ENCODE measurements around the gene DNAJB7.
A peak's percentile ranks its signal among the peaks of the same experiment; 100 is the strongest.
"Not testable (repeated sequence)": the region's sequence is repeated elsewhere in the genome, so short reads cannot be mapped to it uniquely, and the experiment has no call there.

The DNAJB7 gene

DNA sequence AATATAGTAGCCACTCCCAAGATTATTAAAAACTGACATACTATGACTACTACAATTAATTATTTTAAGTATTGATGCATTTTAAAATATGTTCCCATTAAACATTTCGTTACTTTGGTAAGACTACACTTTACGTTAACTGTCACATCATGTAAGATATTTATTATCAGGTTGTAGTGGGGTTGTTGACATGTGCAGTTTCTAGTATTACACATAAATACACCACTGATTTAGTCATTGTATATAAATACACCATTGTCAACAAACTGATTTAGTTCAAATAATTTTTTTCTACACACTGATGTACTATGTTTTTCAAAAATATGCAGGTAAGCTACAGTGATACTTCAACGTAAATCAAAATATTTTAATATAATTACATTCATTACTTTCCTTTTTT lies 17.0 kb downstream of the DNAJB7 start:
- DNase-seq (ENCODE audit: low spot score), result no peak

DNA sequence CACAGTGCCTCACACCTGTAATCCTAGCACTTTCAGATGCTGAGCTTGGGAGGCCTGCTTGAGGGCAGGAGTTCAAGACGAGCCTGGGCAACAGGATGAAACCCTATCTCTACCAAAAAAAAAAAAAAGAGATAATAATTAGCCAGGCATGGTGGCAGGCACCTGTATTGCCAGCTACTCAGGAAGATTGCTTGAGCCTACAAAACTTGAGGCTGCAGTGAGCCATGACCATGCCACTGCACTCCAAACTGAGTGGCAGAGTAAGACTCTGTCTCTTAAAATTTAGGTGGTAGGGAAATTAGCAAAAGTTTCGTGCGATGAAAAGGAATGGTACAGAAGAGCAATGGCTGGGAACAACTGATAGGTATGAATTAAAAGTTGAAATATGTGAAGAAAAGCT lies 23.4 kb downstream of the DNAJB7 start:
- no peak for DNase-seq (ENCODE audit: low spot score)

DNA sequence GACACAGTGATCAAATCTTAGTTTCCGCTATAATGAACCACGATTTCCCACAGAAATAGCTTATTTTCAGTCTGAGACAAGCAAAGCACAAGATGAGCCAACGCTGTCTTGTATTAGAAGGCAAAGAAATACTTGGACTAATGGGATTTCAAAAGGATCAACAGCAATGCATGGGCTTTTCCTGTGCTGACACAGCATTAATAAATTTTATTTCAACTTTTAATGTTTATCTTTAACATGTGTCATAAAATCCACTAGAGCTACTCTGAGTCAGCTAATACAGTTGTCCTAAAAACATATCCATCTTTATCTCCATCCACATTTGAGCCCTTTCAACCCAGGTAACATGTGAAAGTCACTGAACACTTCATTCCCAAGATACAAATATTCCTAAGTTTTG lies 27.3 kb downstream of the DNAJB7 start:
- DNase-seq (ENCODE audit: low spot score), result no peak

DNA sequence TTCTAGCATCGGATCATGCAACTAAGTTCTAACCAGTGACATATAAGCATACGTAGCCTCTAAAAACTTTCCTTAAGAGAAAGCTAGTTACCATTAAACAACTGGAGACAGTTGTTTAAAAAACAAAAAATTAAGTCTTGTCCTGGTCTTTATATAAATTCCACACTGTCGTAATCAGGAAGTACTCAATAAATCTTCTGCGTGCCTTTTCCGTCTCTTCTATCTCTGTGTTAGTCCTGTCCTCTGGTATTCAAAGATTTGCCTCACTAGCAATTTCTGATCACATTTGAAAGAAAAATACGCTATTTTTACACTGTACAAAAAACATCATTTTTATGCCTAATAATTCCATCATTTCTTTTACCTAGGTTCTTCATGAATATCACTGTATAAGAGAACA lies 32.8 kb downstream of the DNAJB7 start:
- DNase-seq (ENCODE audit: low spot score), result no peak

DNA sequence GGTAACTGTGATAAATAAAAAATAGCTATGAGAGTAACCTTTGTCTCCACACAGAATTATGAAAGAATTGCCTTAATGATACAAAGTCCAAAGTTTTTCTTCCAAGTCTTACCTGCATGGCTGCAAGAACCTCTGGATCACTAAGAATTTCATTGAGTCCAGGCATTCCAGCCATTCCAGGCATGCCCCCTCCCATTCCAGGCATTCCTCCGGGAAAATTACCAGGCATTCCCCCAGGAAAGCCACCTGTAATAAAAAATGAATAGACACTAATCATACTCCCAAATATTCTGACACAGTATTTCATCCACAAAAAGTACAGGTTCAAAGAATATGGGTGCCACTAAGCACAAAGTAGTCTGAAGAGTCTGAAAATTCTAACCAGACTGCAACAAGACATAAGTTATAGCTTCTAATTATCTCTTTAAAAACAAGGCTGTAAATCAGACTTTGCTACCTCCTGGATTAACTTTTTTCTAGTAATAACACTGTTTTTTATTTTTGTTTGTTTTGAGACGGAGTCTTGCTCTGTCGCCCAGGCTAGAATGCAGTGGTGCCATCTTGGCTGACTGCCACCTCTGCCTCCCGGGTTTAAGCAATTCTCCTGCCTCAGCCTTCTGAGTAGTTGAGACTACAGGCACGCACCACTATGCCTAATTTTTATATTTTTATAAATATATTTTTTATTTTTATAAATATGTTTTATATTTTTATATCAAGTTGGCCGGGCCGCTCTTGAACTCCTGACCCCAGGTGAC lies 34.8 kb downstream of the DNAJB7 start:
- no peak for DNase-seq (ENCODE audit: low spot score)

DNA sequence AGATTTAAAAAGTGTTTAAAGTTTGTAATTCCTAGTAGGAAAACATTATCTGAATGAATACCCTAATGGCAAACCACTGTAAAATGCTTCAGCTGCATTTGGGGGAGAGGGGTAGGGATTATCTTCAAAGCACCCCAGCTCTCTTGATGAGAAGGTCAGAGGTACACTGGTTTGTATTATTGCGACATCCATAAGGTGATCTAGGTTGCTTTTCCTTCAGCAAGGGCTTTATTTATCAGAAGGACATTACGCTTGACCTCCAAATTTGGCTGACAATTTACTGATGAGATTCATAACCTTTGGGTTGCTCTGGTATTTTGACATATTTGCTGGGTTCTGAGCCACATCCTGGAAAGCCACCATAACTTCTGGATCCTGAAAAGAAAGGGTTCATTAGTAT lies 35.6 kb downstream of the DNAJB7 start:
- DNase-seq (ENCODE audit: low spot score), result not testable (repeated sequence)

DNA sequence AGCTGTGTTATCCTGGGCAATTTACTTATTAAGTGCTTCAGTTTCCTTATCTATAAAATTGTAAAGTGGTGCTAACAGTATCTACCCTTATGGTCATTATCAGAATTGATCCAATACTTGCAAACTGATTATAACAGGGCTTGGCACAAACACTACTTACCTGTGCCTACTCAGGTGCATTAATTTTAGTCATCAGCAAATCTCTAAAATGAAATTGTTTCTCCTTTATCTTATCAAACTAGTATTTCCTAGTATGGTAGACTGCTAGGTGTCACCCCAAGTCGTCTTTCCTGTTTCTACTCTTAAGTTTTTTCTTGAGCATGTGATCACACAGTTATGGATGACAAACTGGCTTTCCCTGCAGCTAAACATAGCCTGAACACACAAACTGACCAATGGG lies 38.5 kb downstream of the DNAJB7 start:
- no peak for DNase-seq (ENCODE audit: low spot score)

DNA sequence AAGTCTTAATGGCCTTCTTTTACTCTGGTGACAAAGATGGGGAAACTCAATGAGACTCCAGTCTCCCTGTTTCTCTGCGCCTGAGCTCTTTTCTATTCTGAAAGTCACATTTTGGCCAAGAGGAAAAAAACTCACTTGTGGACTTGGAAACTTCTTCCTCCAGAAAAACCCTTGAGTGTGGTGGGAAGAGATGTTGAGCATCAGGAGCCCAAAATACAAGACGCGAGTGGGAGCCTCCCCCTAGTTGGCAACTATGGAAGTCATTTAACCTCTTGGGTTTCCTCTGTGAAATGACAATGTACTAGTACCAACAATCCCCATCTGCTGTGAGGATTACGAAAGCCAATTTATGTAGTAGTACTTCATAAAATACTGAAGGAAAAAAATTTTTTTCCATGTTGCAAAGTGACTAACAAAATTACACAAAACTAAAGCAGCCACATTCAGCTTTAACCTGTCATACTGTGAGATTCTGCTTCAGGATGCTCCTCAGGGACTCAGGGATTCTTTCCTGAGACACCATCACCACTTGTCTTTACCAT lies 42.2 kb downstream of the DNAJB7 start:
- DNase-seq (ENCODE audit: low spot score), result peak; percentile 42

DNA sequence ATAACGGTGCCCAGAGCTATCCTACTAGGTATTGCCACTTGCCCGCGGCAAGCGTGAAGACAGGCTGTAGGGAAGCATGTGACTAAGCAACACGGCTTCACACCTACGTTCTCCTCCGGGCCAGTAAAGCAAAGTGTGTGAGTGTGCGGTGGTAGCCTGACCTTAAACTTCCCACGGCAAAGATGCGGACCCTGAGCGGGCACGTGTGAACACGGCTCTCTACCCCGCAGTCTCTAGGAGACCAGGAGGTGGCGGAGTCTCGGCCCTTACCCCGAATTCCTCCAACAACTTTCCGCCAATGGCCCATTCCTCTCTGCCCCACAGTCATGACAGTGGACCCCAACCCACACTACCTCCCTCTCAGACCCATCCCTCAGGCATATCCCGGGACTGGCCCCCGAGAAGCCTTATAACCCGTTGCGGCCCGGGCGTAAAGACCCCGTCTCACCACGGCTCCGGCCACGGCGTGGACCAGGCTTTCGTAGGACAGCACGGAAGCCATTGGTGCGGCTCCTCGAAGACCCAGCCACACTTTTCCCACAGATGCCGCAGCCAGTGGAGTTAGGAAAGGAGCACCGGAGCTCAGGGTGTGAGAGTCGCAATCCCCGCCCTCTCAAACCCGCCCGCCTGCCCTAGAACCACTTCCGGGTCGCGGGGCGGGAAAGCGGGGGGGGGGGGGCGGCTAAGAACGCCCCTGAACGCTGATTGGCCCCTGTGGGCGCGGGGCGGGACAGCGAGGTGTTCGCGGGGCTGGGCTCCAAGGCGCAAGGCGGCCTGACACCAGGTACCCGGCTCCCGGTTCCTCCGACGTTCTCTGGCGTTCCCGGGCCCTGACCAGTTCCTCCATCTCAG lies 42.9 kb downstream of the DNAJB7 start, which contains the start of gene SLC25A17:
SLC25A17 (minus strand) TSS at position 600 of the 852 bp plus-strand sequence; CDS start at position 502, 98 bp downstream.
- peak; percentile 95 for DNase-seq (ENCODE audit: low spot score)

DNA sequence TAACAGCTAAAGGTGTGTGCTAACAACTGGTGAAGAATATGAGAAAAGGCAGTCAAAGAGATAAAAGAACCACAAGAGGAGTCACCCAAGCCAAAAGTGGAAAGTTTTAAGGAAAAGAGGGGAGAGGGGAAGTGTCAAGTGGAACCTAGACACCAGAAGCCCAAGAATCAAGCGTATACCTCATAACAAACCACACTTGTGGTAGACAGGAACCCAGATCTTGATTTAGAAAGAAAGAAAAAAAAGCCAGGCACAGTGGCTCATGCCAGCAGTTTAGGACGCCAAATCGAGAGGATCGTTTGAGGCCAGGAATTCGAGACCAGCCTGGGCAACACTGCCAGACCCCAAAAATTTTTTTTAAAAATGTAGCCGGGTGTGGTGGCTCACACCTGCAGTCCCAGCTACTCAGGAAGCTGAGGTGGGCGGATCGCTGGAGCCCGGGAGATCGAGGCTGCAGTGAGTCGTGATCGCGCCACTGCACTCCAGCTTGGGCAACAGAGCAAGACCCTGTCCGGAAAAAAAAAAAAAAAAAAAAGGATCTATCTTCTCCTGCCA lies 43.6 kb downstream of the DNAJB7 start:
- peak; percentile 11 for DNase-seq (ENCODE audit: low spot score)

DNA sequence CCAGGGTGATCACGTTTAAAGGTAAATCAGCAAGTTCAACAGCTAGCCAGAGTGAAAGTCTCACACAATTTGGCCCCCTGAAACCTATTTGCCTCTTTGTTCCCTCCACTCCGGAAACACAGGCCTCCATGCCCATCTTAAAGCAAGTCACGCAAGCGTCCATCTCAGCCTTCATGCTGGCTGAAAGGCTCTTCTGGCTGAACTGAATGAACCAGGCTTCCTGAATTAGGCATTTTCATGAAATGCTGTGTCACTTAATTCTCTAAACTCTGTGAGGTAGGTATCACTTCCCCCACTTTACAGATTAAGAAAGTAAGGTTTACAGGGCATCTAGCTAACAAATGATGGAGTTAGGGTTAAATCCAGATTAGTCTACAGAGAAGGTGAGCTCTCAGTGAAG lies 44.2 kb downstream of the DNAJB7 start:
- DNase-seq (ENCODE audit: low spot score), result no peak

DNA sequence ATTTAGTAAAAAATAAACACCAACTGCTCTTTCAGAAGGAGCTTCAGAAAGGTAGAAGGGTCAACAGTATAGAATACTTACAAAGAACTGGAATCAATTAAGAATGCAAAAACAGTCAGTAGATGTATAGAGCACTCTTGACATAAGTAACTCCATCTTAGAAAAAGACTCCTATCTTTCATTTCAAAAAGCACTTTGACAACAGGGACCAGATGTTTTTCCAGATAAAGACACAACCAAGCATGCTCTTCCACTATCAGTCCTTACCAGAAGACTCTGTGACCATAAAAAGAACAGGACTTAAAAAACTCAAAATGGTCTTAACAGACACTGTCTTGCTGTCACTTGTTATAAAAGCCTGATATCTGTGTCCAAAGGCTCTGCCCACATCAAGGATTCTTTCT lies 48.0 kb downstream of the DNAJB7 start:
- DNase-seq (ENCODE audit: low spot score), result no peak

All from hepatic stellate cell (primary cell).